Measurements from ENCODE around the gene PTPDC1.
A peak's percentile ranks its signal among the peaks of the same experiment; 100 is the strongest.

The PTPDC1 gene

DNA sequence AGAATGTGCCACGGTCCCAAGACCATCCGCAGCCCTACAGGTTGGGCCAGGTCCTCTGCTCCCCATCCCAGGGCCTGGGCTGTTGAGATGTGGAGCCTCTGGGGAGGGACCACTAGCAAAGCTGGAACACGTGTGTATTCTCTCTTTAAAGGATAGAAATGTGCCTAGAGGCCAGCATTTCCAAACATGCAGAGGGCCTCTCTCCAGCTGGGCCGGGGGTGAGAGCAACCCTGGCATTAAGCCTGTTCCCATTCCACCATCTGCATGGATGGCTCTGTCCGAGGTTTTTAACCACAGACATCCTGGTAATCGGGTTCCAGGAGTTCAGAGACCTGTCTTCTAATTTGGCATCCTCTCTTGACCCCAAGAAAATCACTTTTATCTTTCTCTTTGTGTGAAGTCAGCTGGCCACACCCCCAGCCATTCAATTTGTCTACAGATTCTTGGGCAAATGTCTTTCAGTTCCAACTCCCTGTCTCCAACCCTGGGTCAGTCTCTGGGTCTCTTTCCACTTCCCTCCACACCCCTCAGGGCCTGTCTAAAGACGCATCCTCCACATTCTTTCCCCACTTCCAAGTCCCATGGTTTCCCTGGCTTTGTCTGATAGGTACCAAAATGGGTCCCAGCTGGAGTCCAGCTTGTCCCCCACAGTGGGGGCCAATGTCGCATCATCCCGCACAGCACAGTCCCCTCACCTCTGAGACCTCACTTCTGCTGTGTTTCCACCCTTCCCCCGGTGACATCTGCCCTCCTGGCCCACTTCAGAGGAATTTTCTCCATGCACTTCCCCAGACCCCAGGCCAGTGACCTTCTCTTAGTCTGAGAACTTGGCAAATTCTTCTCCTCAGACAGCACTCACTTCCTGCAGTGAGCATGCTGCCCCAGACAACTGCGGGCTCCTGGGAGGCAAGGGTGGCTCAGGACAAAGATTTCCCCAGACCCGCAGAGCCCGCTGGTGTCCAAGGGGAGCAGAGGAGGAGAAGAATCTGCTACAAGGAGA lies 56.8 kb downstream of the PTPDC1 start:
- no peak for DNase-seq (ENCODE audit: low spot score)

GRCh38 chr9:94142353-94142752 lies 58.1 kb downstream of the PTPDC1 start:
- no peak for DNase-seq (ENCODE audit: low spot score)

- DNase-seq (ENCODE audit: low spot score), result no peak
Measured at GRCh38 chr9:94144394-94144793, 60.1 kb downstream of the PTPDC1 start.

DNA sequence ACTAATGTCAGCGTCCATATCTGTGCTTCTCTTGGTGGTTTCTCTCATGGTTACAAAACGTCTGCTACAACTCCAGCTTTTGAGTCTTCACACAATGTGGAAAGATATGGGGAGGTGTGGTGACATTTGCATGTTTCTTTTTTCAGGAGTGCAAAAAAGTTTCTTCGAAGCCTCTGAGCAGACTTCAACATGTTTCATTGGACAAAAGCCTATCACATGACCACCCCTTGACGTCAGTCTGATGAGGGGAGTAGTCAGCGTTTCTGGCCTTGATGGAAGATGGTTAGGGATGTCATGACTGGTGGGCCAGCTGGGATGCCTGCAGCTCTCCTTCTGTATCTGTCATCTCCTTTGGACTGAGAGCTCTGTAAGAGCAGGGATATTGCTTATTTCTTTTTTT lies 61.4 kb downstream of the PTPDC1 start:
- no peak for DNase-seq (ENCODE audit: low spot score)

DNA sequence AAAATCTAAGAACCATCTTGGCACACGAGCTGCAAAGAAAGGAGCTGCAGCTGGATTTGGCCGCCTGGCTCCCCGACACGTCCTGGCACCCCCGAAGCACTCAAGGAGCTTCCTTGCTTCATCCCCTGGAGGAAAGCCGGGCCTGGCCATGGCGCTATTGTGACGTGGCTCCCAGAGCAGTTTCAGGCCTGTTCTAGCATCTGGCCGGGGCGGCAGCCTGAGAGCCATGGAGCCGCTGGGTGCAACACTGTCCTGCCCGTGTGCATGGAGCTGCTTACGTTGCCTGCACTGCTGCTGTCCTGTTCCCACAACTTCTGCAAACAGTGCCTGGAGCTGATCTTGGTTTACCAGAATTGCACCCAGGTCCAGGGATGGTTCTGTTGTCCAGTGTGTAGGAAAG lies 63.5 kb downstream of the PTPDC1 start:
- no peak for DNase-seq (ENCODE audit: low spot score)

GRCh38 chr9:94148419-94148818 lies 64.2 kb downstream of the PTPDC1 start:
- DNase-seq (ENCODE audit: low spot score), result no peak

GRCh38 chr9:94149696-94150095 lies 65.4 kb downstream of the PTPDC1 start:
- no peak for DNase-seq (ENCODE audit: low spot score)

- DNase-seq (ENCODE audit: low spot score), result no peak
Measured at GRCh38 chr9:94150279-94150828, 66.1 kb downstream of the PTPDC1 start.

GRCh38 chr9:94150890-94151650 lies 66.8 kb downstream of the PTPDC1 start:
- DNase-seq (ENCODE audit: low spot score), result no peak

GRCh38 chr9:94153905-94154304 lies 69.6 kb downstream of the PTPDC1 start:
- no peak for DNase-seq (ENCODE audit: low spot score)

DNA sequence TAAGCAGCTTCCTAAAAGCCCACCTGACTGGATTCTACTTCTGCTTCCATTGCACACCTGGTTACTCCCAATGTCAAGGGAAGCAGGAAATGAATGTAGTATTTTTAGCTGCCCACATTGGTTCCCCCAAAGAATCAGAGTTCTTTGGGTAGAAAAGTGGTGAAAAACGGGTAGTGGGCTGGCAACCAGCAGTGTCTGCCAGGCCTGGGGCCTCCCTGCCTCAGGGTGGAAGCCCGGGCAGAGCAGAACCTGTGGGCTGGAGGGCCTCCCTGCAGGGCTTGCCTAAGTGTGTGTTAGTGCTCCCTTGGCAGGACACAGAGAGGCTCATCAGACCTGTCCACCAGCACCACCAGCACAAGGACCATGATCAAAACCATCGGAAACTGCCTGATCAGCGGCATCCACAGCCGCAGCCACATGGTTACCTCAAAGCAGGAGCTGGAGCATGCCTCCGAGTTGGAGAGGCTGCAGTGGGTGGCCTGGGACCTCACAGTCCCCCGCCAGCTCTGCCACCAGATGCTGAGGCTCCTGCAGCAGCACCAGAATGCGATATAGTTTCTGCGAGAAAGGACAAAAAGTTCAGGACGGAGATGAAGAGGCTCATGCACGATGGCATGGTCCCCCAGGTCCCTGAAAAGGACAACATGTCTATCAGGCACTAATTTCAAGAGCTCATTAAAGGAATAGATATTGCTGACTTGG lies 72.2 kb downstream of the PTPDC1 start:
- DNase-seq (ENCODE audit: low spot score), result no peak

DNA sequence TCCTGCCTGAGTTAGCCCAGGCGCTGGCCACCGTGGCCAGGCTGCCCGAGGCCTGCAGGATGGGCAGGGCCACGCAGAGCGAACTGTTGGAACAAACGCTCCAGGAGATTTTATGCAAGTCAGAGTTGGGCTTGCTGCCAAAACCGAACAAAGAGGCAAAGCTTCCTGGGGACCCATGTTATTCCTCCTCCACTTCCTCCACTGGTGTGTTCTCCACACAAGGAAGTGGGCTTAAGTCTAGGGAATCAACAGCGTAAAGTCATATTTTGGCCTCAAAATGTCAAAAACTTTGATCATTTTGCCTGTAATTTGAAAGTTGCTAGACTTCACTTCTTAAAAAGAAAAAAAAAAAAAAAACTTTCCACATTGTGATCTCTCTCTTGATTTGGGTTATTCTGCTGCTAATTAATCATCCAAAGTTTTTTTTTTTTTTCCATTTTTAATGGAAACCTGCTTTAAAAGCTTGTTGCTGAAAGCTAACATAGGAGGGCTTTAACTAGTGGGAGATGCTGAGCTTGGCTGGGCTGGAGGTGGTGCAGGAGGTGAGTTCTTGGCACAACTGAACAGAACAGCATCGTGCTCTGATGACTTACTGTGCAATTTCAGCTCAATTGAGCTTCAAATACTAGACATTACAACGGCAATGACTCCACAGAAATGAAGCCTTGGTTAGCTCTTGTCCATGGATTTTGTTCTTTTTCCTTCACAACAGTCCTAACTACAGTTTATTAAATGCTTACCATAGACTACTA lies 73.0 kb downstream of the PTPDC1 start:
- peak; percentile 34 for DNase-seq (ENCODE audit: low spot score)
